Femur (tissue), 1 donor: Measurements from ENCODE around the gene KRT74.

Experiments used
- DNase-seq: peaks from one replicate; pipeline ENCODE4 v3.0.0-alpha.2; 2017

The KRT74 gene

GRCh38 chr12:52570511-52570910 is 3.1 kb downstream of the KRT74 start:
- no peak for DNase-seq

GRCh38 chr12:52568111-52568510 is 5.5 kb downstream of the KRT74 start:
- DNase-seq: no peak

GRCh38 chr12:52566847-52567291 is 6.8 kb downstream of the KRT74 start:
- no peak for DNase-seq

- no peak for DNase-seq
These were observed 9.1 kb downstream of the KRT74 start for GRCh38 chr12:52564582-52564981.

- no peak for DNase-seq
These were observed 11.7 kb downstream of the KRT74 start for GRCh38 chr12:52561880-52562449.

DNA sequence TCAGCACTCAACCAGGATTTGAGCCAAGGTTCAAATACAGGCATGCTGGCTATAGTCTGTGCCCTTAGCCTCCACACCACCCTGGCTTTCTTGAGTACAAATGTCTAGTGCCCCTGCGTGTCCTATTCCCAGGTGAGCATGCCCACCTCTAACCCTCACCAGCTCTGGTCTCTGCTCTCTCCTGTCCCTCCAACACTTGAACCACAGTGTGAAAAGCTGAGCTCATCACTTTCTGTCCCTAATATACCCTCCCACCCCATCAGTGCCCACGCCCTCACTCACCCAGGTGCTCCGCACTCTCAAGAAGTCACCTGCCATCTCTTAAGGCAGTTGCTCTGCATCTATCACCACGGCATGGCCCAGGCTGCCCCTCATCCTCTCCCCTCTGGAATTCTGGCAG is 13.7 kb downstream of the KRT74 start:
- no peak for DNase-seq

DNA sequence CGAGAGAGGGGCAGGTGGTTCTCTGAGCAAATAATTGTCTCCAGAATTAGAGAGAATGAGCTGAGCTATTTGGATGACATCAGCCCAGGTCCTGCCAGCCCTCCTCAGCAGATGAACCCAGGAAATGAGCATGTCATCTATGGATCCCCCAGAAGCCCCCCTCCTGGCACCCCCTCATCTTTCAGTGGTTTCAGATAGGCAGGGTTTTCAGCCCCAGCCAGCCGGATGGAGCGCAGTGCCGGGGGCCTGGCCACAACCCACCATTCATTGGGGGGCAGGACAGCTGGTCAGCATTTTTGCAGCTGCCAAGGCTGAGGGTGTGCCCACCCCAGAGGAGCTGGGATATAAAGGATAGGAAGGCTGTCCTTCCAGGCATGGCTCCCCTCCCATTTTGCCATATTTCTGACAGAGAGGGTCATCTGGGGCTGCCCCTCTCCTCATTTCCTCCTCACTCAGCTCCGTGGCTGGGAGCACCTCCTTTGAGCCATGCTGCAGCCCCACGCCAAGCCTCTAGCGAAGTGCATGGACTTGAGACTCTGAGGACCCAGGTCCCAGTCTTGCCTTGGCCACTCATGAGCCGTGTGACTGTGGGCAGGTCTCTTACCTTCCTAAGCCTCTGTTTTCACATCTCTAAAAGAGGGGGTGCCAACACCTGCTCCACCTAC is 14.7 kb downstream of the KRT74 start:
- DNase-seq: peak; percentile 40

DNA sequence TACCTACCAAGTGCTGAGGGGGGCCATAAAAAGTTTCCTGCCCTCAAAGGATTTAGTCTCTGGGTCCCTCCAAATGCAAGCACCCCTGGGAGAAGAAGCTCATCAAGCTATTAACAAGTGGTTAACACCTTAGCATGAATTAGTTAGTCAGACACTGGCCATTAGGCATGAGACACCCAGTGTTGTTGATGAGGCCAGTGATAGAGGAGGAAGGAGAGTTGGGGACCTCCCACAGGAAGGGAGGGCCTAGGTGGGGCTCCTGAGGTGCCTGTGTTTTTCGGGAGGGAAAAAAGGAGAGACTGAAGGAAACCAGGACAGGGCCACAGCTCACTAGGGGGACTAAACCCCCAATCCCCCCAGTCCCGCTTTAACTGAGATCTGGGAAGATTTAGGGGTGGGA is 16.2 kb downstream of the KRT74 start:
- no peak for DNase-seq

DNA sequence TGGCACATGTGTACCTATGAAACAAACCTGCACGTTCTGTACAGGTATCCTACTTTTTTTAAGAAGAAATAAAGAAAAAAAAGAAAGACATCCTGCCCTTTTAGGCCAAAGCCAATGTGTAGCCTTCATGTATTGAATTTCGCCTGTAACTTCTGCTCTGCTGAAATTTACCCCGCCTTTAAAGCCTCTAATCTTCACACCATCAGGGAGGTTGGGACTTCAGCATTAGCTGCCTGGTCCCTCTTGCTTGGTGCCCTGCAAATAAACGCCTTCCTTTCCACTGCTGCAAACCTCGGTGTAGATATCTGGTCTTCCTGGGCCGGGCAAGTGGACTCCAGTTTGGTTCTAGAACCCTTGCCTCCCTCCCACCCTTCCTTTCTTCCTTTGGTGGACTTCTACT is 18.1 kb downstream of the KRT74 start:
- DNase-seq: no peak

- no peak for DNase-seq
These were observed 20.9 kb downstream of the KRT74 start, which contains the start of gene KRT71 for GRCh38 chr12:52552681-52553195. Gene KRT71, minus strand, starts transcription at chr12:52553145. Its CDS starts 68 bp downstream, at chr12:52553077.

- peak; percentile 31 for DNase-seq
These were observed 21.6 kb downstream of the KRT74 start for GRCh38 chr12:52552055-52552454.

GRCh38 chr12:52551216-52551865 is 22.3 kb downstream of the KRT74 start:
- DNase-seq: no peak

DNA sequence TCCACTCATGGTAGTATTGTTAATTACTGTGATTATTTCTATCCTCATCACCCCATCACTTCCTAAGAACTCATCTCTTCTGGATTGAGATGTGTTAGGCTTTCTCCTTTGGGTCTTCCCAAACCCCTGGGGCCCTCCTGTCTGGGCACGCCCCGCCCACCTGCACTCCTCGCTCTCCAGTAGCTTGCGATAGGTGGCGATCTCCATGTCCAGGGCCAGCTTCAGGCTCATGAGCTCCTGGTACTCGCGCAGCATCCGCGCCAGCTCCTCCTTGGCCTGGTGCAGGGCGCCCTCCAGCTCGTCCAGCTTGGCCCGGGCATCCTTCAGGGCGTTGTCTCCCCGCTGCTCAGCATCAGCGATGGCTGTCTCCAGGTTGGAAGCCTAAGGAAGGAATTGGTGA is 27.5 kb downstream of the KRT74 start:
- DNase-seq: no peak

- peak; percentile 68 for DNase-seq
These were observed 29.4 kb downstream of the KRT74 start for GRCh38 chr12:52543985-52544883.

- no peak for DNase-seq
These were observed 30.8 kb downstream of the KRT74 start for GRCh38 chr12:52542785-52543318.

DNA sequence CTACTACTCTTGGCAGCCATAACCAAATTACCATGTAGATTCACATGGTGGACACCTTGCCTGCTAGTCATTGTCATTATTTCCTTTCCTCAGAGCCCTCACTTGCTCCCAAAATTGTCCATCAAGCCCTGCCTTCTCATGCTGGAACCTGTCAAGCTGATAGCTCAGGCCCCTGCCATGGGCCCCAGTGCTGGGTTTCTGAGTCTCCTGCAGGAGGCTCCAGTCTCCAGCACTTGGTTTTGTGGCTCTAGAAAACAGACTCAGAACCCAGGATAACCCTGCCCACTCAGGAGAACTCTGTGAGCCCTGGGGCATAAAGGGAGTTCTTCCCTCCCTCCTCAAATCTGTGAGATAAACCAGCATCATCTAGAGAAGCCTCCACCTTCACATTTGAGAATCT is 31.5 kb downstream of the KRT74 start:
- no peak for DNase-seq

DNA sequence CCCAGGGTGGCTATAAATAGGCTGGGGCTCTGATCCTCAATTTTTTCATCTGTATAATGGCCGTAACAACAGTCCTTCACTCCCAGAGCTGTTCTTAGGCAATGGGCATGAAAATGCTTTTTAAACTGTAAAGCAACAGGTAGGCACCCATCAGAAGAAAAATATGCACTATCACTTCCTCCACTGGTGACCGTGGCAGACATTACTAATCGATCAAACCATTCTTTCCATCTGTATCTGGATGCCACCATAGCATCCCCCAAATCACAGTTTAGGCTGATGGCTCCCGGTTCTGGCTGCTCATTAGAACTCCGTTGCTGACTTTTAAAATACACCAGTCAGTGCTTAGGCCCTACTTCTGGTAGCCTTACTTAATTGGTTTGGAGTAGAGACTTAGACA is 31.9 kb downstream of the KRT74 start:
- DNase-seq: no peak

- DNase-seq: no peak
These were observed 33.1 kb downstream of the KRT74 start for GRCh38 chr12:52540531-52540930.

- DNase-seq: no peak
These were observed 33.8 kb downstream of the KRT74 start for GRCh38 chr12:52539821-52540173.

- DNase-seq: peak; percentile 52
These were observed 34.4 kb downstream of the KRT74 start for GRCh38 chr12:52539083-52539820.

DNA sequence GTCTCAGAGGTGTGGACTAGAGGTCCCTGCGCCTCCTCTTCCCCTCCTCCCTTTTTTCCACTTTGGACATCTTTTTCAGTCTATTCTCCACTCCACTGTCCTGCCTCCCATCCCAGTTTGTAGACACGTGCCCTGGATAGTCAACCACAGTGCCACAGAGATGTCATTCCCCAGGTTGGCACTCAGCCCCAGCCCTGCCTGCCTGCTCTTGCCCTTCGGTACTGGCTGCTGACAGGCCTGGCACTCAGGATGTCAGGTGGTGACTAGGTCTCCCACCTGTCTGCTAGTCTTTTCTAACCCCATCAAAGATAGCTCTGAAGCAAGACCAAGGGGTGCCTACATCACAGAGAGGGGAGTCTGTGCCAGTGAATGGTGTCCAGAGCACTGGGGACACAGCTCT is 36.5 kb downstream of the KRT74 start:
- DNase-seq: no peak

GRCh38 chr12:52535574-52535973 is 38.1 kb downstream of the KRT74 start:
- no peak for DNase-seq
